PC-9 (cell line): ENCODE results near the gene VWA8. TPM values are rescaled to one million over a fixed set of nuclear protein-coding genes. Genes with fewer than 3 reads are reported as not detected.
A peak's percentile ranks its signal among the peaks of the same experiment; 100 is the strongest.

Experiments
- Bru-seq: library from RNA; stranded (reverse); fragments of 400-500 nt; gene quantifications from one replicate; lab custom pipeline; 2021; lab: Mats Ljungman, UMichigan
- BruChase-seq, 2 experiments: library from RNA; stranded (reverse); fragments of 400-500 nt; gene quantifications; one replicate each; lab custom pipeline; 2021; lab: Mats Ljungman, UMichigan
- BruUV-seq: library from RNA; stranded (reverse); fragments of 400-500 nt; replicated peaks from 2 replicates; lab custom pipeline; 2021; lab: Mats Ljungman, UMichigan
- CTCF ChIA-PET: fragments of 300-600 bp; sonication (Branson Sonifier 250); formaldehyde crosslinking; loops from one replicate; lab custom pipeline; 2022; ENCODE audit warnings: antibody characterized with exemption; lab: Charles Lee
- POLR2A ChIA-PET: fragments of 300-600 bp; sonication (Branson Sonifier 250); formaldehyde crosslinking; loops from one replicate; lab custom pipeline; 2022; ENCODE audit warnings: antibody characterized with exemption; ENCODE audit not compliant: unreplicated experiment; lab: Charles Lee
- DNase-seq, 2 experiments: peaks; one replicate each; pipeline versions ENCODE4 v3.0.0 to v3.0.0-alpha.2; 2015 to 2022; ENCODE audit warnings: mixed read lengths in 1 of 2
- H2AFZ ChIP-seq: fragments of 200-600 bp; sonication (generic); 2 replicates; pipeline ENCODE4 v1.8.1; 2017; ENCODE audit warnings: antibody characterized with exemption
- H3F3A ChIP-seq: fragments of 200-600 bp; sonication (generic); 2 replicates; pipeline ENCODE4 v1.8.1; 2017; ENCODE audit warnings: antibody characterized with exemption, mild to moderate bottlenecking, low read depth; ENCODE audit not compliant: insufficient read depth
- H3K27ac ChIP-seq: fragments of 200-600 bp; sonication (generic); 2 replicates; pipeline ENCODE4 v1.6.1; 2016; ENCODE audit warnings: mixed run types
- H3K27me3 ChIP-seq: fragments of 200-600 bp; sonication (generic); 2 replicates; pipeline ENCODE4 v1.6.1; 2016; ENCODE audit warnings: low read depth, mixed run types; ENCODE audit not compliant: insufficient read depth
- H3K36me3 ChIP-seq: fragments of 200-600 bp; sonication (generic); 2 replicates; pipeline ENCODE4 v1.6.1; 2016; ENCODE audit warnings: low read depth, mixed run types
- H3K4me1 ChIP-seq: fragments of 200-600 bp; sonication (generic); replicated peaks from 2 replicates; pipeline ENCODE4 v1.6.1; 2016; ENCODE audit warnings: mixed run types; ENCODE audit not compliant: insufficient read depth
- H3K4me2 ChIP-seq: fragments of 200-600 bp; sonication (generic); 2 replicates; pipeline ENCODE4 v1.6.1; 2017; ENCODE audit warnings: mixed run types
- H3K4me3 ChIP-seq: fragments of 200-600 bp; sonication (generic); 2 replicates; pipeline ENCODE4 v1.6.1; 2016; ENCODE audit warnings: mixed run types
- H3K79me2 ChIP-seq: fragments of 200-600 bp; sonication (generic); 2 replicates; pipeline ENCODE4 v1.6.1; 2017; ENCODE audit warnings: low read depth, mixed run types
- H3K9me2 ChIP-seq: fragments of 200-600 bp; sonication (generic); 2 replicates; pipeline ENCODE4 v1.8.1; 2017; ENCODE audit warnings: mild to moderate bottlenecking; ENCODE audit not compliant: insufficient read depth
- H3K9me3 ChIP-seq: fragments of 200-600 bp; sonication (generic); 2 replicates; pipeline ENCODE4 v1.8.1; 2016; ENCODE audit warnings: low read depth; ENCODE audit not compliant: insufficient read depth
- H4K20me1 ChIP-seq: fragments of 200-600 bp; sonication (generic); 2 replicates; pipeline ENCODE4 v1.8.1; 2017; ENCODE audit not compliant: insufficient read depth
- CTCF ChIP-seq: fragments of 200-600 bp; sonication (generic); conservative IDR thresholded peaks from 2 replicates; pipeline ENCODE4 v1.6.1; 2017; ENCODE audit warnings: mixed run types, antibody characterized with exemption, mild to moderate bottlenecking, moderate library complexity
- EZH2 ChIP-seq: fragments of 200-600 bp; sonication (generic); IDR thresholded peaks from 2 replicates; pipeline ENCODE4 v1.8.0; 2017; ENCODE audit warnings: antibody characterized with exemption, low read depth
- intact Hi-C: fragments of 100-400 bp; cut with micrococcal nuclease; formaldehyde crosslinking; loops from one replicate; pipeline ENCODE4 v1.10.0; 2022; ENCODE audit not compliant: unreplicated experiment
- long read RNA-seq: library from polyadenylated mRNA; stranded (forward); transcript quantifications from one replicate; pipeline ENCODE4 v2.0.0, GENCODE V29; 2022
- total RNA-seq: library from RNA; stranded (reverse); gene quantifications from 2 replicates; pipeline ENCODE4 v1.2.3, GENCODE V29; 2021

VWA8 gene
- total RNA-seq, result 11.5 and 14.1 TPM in 2 replicates
- Bru-seq, nascent RNA, result percentile 68 among the genes with signal in this experiment
- percentile 60 among the genes with signal in this experiment for BruChase-seq, experiment 1, labeled RNA remaining after a 2-hour chase
- percentile 48 among the genes with signal in this experiment for BruChase-seq, experiment 2, labeled RNA remaining after a 6-hour chase
- long read RNA-seq, partial matches to known transcripts, result 4 of 8 reads
- long read RNA-seq, other reads (novel, unspliced or antisense), result 4 of 8 reads

GRCh38 chr13:41960637-41961465 lies at the start of gene VWA8:
VWA8 (minus strand) TSS chr13:41961109; CDS start chr13:41961015, 94 bp downstream.
- peak within 1 kb of the TSS; percentile 97 for H3K4me2 ChIP-seq
- peak in 1 of 2 experiments; percentile 68 for DNase-seq
- no peak for TF ChIP-seq CTCF
- TF ChIP-seq EZH2, result no peak

GRCh38 chr13:42009057-42009456 lies 48.1 kb upstream of the VWA8 start:
- no peak overlapping the region for H3K27ac ChIP-seq
- no peak for TF ChIP-seq CTCF
- no peak for TF ChIP-seq EZH2
- no peaks in the 10 kb centered on the region for H3F3A ChIP-seq
- no peak overlapping the region for H3K4me3 ChIP-seq
- no peaks in the 10 kb centered on the region for H3K36me3 ChIP-seq
- H3K9me3 ChIP-seq, result no peaks in the 10 kb centered on the region
- H3K4me2 ChIP-seq, result no peak overlapping the region
- no peaks in the 10 kb centered on the region for H3K27me3 ChIP-seq
- ChIA-PET POLR2A (no interaction called here), CTCF (no interaction called here)
- DNase-seq, result no peak
- H4K20me1 ChIP-seq, result no peaks in the 10 kb centered on the region
- BruUV-seq, result no TSS peak
- no peak overlapping the region for H2AFZ ChIP-seq
- H3K79me2 ChIP-seq, result no peaks in the 10 kb centered on the region
- no peaks in the 10 kb centered on the region for H3K4me1 ChIP-seq
- intact Hi-C loops, result no loop called here
- H3K9me2 ChIP-seq, result no peaks in the 10 kb centered on the region

More at GRCh38 chr13:41960637-41961465, at the start of gene VWA8:
- Histone ChIP-seq H3K27me3 (no peaks in the 10 kb centered on the region), H2AFZ (peak within 1 kb of the TSS; percentile 95), H4K20me1 (no peaks in the 10 kb centered on the region), H3K9me3 (no peaks in the 10 kb centered on the region), H3K9me2 (no peaks in the 10 kb centered on the region), H3K4me1 (peaks cover 13% of the 10 kb centered on the region), H3K36me3 (no peaks in the 10 kb centered on the region), H3K27ac (peak within 1 kb of the TSS; percentile 48; the same call in 1 of the 2 replicates), H3K79me2 (peaks cover 36% of the 10 kb centered on the region), H3F3A (no peaks in the 10 kb centered on the region), H3K4me3 (peak within 1 kb of the TSS; percentile 93)
- ChIA-PET POLR2A (interaction anchor here (0.5 to 0.7 kb wide), 2 partner anchors 66 to 357 kb away, joined by 3 to 17 read pairs; no protein-coding TSS in a partner anchor), CTCF (interaction anchor here (0.6 kb wide), 1 partner anchor 82 kb away, joined by 3 read pairs; no protein-coding TSS in a partner anchor)
- no TSS peak for BruUV-seq
- intact Hi-C loops, result loop anchor here (1.0 to 5.0 kb wide), 3 partner anchors 66 to 86 kb away; no protein-coding TSS in a partner anchor

- Histone ChIP-seq H3K79me2 (no peaks in the 10 kb centered on the region), H3K36me3 (no peaks in the 10 kb centered on the region), H2AFZ (no peak overlapping the region), H3K4me2 (no peak overlapping the region), H3K27me3 (no peaks in the 10 kb centered on the region), H3K9me2 (no peaks in the 10 kb centered on the region), H3K27ac (no peak overlapping the region), H4K20me1 (no peaks in the 10 kb centered on the region), H3K4me1 (no peaks in the 10 kb centered on the region), H3F3A (no peaks in the 10 kb centered on the region), H3K9me3 (no peaks in the 10 kb centered on the region), H3K4me3 (no peak overlapping the region)
- intact Hi-C loops, result no loop called here
- ChIA-PET CTCF (no interaction called here), POLR2A (no interaction called here)
- TF ChIP-seq EZH2, result no peak
- TF ChIP-seq CTCF, result no peak
- DNase-seq, result peak in 1 of 2 experiments; percentile 53
- no TSS peak for BruUV-seq
These were observed 46.9 kb upstream of the VWA8 start for GRCh38 chr13:42007844-42008243.
